ENCODE measurements around the gene CASZ1. TPM values are rescaled to one million over a fixed set of nuclear protein-coding genes. Genes with fewer than 3 reads are reported as not detected.

Gene CASZ1
- total and polyA plus RNA-seq, 3 donors from 2014 or later: 9.4 to 12.3 (median 10.3) TPM

DNA sequence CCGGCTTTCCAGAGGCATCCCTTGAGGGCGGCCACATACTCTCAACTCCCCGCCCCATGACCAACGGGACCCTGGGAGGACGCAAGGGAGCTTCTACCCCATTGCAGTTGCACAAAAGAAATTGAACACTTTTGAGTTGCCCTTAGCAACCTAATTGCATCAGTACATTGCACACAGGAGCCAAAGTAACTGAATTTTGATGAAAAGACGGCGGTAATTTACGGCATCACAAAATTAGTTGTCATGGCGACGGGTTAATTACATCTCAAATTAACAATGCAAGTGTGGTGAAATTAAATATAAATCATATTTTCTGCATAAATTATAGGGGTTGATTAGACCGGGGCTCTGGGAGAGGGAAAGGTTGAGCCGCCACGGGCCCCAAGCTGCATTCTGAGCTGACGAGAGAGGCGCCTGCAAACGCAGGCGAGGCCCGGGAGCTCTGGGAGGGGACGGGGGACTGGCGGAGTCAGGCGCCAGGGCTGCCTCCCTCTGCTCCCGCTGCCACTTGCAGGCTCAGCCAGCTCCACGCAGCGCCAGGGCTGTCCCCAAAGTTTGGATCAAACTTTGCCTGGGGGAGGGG, 61.4 kb downstream of the CASZ1 start:
- no peak for DNase-seq
- intact Hi-C loops (cut with DNase I; ENCODE audit: low total_unique reads): no loop called here
- H3K27me3 ChIP-seq: no peaks in the 10 kb centered on the region
- TF ChIP-seq, protein P1, sequence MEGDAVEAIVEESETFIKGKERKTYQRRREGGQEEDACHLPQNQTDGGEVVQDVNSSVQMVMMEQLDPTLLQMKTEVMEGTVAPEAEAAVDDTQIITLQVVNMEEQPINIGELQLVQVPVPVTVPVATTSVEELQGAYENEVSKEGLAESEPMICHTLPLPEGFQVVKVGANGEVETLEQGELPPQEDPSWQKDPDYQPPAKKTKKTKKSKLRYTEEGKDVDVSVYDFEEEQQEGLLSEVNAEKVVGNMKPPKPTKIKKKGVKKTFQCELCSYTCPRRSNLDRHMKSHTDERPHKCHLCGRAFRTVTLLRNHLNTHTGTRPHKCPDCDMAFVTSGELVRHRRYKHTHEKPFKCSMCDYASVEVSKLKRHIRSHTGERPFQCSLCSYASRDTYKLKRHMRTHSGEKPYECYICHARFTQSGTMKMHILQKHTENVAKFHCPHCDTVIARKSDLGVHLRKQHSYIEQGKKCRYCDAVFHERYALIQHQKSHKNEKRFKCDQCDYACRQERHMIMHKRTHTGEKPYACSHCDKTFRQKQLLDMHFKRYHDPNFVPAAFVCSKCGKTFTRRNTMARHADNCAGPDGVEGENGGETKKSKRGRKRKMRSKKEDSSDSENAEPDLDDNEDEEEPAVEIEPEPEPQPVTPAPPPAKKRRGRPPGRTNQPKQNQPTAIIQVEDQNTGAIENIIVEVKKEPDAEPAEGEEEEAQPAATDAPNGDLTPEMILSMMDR (IDR thresholded peaks at IDR 0.05): no peak
- no peak for TF ChIP-seq POLR2A (IDR thresholded peaks at IDR 0.05)
- no peak overlapping the region for H3K4me3 ChIP-seq
- H3K27ac ChIP-seq: no peak overlapping the region
- WGBS, 2 donors: 63 to 69% methylated on average over 24 of the region's 24 CpGs
- no peaks in the 10 kb centered on the region for H3K9me3 ChIP-seq
- no peaks in the 10 kb centered on the region for H3K4me1 ChIP-seq
- no peaks in the 10 kb centered on the region for H3K36me3 ChIP-seq (ENCODE audit: low read depth, missing control alignments)

DNA sequence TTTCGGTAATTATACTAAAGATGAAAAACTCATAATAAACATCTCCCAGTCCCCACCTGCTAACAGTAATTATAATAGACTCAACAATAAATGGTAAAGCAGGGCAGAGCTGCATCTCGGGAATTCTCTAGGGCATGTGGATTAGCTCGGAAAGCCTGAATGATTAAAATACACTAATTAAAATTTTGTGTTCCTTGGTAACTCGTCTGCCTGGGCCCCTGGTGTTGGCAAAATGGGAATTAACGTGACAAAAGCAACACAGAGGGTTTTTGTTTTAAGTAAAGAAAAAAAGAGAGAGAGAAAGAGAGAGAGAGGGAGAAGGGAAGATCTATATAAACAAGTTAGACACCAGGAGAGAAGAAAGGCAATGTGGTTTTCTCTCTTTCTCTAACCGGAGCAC, 62.1 kb downstream of the CASZ1 start:
- Histone ChIP-seq H3K36me3 (ENCODE audit: low read depth, missing control alignments) (no peaks in the 10 kb centered on the region), H3K9me3 (no peaks in the 10 kb centered on the region), H3K27ac (no peak overlapping the region), H3K4me1 (no peaks in the 10 kb centered on the region), H3K4me3 (no peak overlapping the region), H3K27me3 (no peaks in the 10 kb centered on the region)
- 79 to 93% methylated on average over 6 of the region's 6 CpGs for WGBS, 2 donors
- no peak for DNase-seq
- intact Hi-C loops (cut with DNase I; ENCODE audit: low total_unique reads): no loop called here
- TF ChIP-seq POLR2A (IDR thresholded peaks at IDR 0.05): no peak
- TF ChIP-seq, protein P1 (IDR thresholded peaks at IDR 0.05): no peak

DNA sequence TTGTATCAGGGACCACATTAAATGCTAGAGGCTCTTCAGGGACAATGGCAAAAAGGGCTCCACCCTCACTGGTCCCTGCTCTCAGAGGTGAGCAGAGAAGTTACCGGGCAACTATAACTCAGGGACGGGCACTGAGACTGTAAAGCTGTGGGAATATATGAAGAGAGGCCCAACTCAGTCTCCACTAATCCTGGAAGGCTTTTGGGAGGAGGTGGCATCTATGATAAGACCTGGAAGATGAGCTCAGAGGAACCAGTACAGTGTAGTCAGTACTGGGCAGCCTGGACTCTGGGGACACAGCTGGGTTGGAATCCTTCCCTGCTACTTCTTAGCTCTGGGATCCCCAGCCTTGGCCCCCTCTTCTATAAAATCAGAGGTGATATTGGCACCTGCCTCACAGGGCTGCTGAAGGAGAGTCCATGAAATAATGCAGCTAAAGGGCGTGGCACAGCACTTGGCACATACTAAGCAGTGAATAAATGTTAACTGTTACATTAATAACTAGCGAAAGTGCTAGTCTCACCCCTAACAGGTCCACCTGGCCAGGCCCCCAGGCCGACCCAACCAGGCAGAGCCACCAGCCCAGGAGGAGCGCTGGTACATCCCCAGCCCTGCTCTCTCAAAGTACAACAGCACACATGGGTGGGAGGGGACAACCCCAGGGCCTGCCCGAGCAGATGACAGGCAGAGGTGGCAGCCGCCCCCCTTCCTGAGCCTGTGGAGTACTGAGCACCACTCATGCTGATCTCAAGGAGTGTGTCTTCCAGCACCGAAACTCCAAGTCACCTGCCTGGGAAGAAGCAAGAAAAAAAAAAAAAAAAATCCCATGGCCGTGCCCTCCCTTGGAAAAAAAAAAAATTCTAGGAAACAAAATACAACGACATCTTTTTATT, 62.7 kb downstream of the CASZ1 start:
- H3K9me3 ChIP-seq: no peaks in the 10 kb centered on the region
- no peak overlapping the region for H3K4me3 ChIP-seq
- H3K27me3 ChIP-seq: no peaks in the 10 kb centered on the region
- intact Hi-C loops (cut with DNase I; ENCODE audit: low total_unique reads): no loop called here
- no peak for DNase-seq
- no peak overlapping the region for H3K27ac ChIP-seq
- H3K4me1 ChIP-seq: no peaks in the 10 kb centered on the region
- no peak for TF ChIP-seq POLR2A (IDR thresholded peaks at IDR 0.05)
- TF ChIP-seq, protein P1 (IDR thresholded peaks at IDR 0.05): no peak
- no peaks in the 10 kb centered on the region for H3K36me3 ChIP-seq (ENCODE audit: low read depth, missing control alignments)
- 86 to 88% methylated on average over 10 to 11 of the region's 11 CpGs for WGBS, 2 donors

DNA sequence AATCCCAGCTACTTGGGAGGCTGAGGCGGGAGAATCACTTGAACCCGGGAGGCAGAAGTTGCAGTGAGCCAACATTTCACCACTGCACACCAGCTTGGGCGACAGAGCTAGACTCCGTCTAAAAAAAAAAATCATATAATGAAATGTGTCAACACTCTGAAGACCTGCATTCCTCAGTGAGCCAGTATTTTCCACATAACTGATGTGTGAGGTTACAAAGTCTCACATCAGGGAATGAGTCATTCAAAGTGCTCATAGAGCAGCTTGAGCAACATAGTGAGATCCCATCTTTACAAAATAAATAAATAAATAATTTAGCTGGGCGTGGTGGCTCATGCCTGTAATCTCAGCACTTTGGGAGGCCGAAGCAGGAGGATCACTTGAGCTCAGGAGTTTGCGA, 65.5 kb downstream of the CASZ1 start:
- Histone ChIP-seq H3K4me1 (no peaks in the 10 kb centered on the region), H3K4me3 (no peak overlapping the region), H3K36me3 (ENCODE audit: low read depth, missing control alignments) (no peaks in the 10 kb centered on the region), H3K9me3 (no peaks in the 10 kb centered on the region), H3K27me3 (no peaks in the 10 kb centered on the region), H3K27ac (no peak overlapping the region)
- DNase-seq: no peak
- 84 to 90% methylated on average over 7 of the region's 7 CpGs for WGBS, 2 donors
- TF ChIP-seq, protein P1 (IDR thresholded peaks at IDR 0.05): no peak
- no peak for TF ChIP-seq POLR2A (IDR thresholded peaks at IDR 0.05)
- intact Hi-C loops (cut with DNase I; ENCODE audit: low total_unique reads): no loop called here

Measured in testis (tissue), 3 donors.